Astrocyte (in vitro differentiated cells and primary cell): ENCODE results near the gene IFITM10. TPM values are rescaled to one million over a fixed set of nuclear protein-coding genes. Genes with fewer than 3 reads are reported as not detected.

ENCODE experiments used
- DNase-seq: peaks from one replicate; pipeline ENCODE4 v3.0.0-alpha.2; 2010; ENCODE audit warnings: low read depth
- FAIRE-seq: peaks from 2 replicates; lab custom pipeline; 2011; peaks lifted over from hg19 to GRCh38; lab: Jason Lieb, UNC
- H2AFZ ChIP-seq: 2 replicates; pipeline ENCODE4 v1.6.0; 2012; ENCODE audit warnings: low read depth, low read length, inconsistent platforms
- H3K27ac ChIP-seq: 2 replicates; pipeline ENCODE4 v1.5.1; 2011; ENCODE audit warnings: low read depth, low read length, inconsistent platforms
- H3K27me3 ChIP-seq: 2 replicates; pipeline ENCODE4 v1.6.0; 2011; ENCODE audit warnings: low read length, inconsistent platforms; ENCODE audit not compliant: insufficient read depth
- H3K36me3 ChIP-seq: 2 replicates; pipeline ENCODE4 v1.5.1; 2011; ENCODE audit warnings: low read length, inconsistent platforms; ENCODE audit not compliant: insufficient read depth
- H3K4me1 ChIP-seq: 2 replicates; pipeline ENCODE4 v1.5.1; 2011; ENCODE audit warnings: low read length, inconsistent platforms; ENCODE audit not compliant: insufficient read depth
- H3K4me2 ChIP-seq: 2 replicates; pipeline ENCODE4 v1.6.0; 2012; ENCODE audit warnings: low read length, inconsistent platforms
- H3K4me3 ChIP-seq: 2 replicates; pipeline ENCODE4 v1.5.1; 2011; ENCODE audit warnings: low read depth, mild to moderate bottlenecking, low read length, inconsistent platforms; ENCODE audit not compliant: insufficient read depth
- H3K79me2 ChIP-seq: 2 replicates; pipeline ENCODE4 v1.6.0; 2012; ENCODE audit warnings: mild to moderate bottlenecking, low read length, inconsistent platforms; ENCODE audit not compliant: insufficient read depth
- H3K9ac ChIP-seq: 2 replicates; pipeline ENCODE4 v1.6.0; 2012; ENCODE audit warnings: mild to moderate bottlenecking, low read length, inconsistent platforms
- H3K9me3 ChIP-seq: 2 replicates; pipeline ENCODE4 v1.5.1; 2012; ENCODE audit warnings: low read depth, mild to moderate bottlenecking, low read length, inconsistent platforms; ENCODE audit not compliant: insufficient read depth
- H4K20me1 ChIP-seq: 2 replicates; pipeline ENCODE4 v1.6.0; 2012; ENCODE audit warnings: low read length, inconsistent platforms; ENCODE audit not compliant: insufficient read depth
- H3K27ac Mint-ChIP-seq: one replicate; pipeline ENCODE4 v1.8.0; 2021; ENCODE audit warnings: mild to moderate bottlenecking, mixed read lengths; ENCODE audit not compliant: unreplicated experiment
- H3K27me3 Mint-ChIP-seq: one replicate; pipeline ENCODE4 v1.8.0; 2021; ENCODE audit warnings: low read depth, mixed read lengths; ENCODE audit not compliant: unreplicated experiment
- H3K36me3 Mint-ChIP-seq: one replicate; pipeline ENCODE4 v1.8.0; 2021; ENCODE audit warnings: low read depth, mixed read lengths; ENCODE audit not compliant: unreplicated experiment
- H3K4me1 Mint-ChIP-seq: one replicate; pipeline ENCODE4 v1.8.0; 2021; ENCODE audit warnings: low read depth, mixed read lengths; ENCODE audit not compliant: unreplicated experiment
- H3K4me3 Mint-ChIP-seq: one replicate; pipeline ENCODE4 v1.8.0; 2021; ENCODE audit warnings: mild to moderate bottlenecking, moderate library complexity, mixed read lengths; ENCODE audit not compliant: unreplicated experiment
- H3K9me3 Mint-ChIP-seq: one replicate; pipeline ENCODE4 v1.8.0; 2021; ENCODE audit warnings: mild to moderate bottlenecking, mixed read lengths; ENCODE audit not compliant: unreplicated experiment
- CTCF ChIP-seq: IDR thresholded peaks from 2 replicates; pipeline ENCODE4 v1.5.1; 2011; ENCODE audit warnings: low read depth, mild to moderate bottlenecking, inconsistent platforms, low read length, moderate library complexity; ENCODE audit not compliant: insufficient read depth
- EZH2 ChIP-seq: IDR thresholded peaks from 2 replicates; pipeline ENCODE4 v1.6.1; 2012; ENCODE audit warnings: mild to moderate bottlenecking, low read length, inconsistent platforms; ENCODE audit not compliant: insufficient read depth
- total RNA-seq: library from RNA; stranded (reverse); gene quantifications from 2 replicates; pipeline ENCODE4 v1.2.1, GENCODE V29; 2021

The IFITM10 gene
- total RNA-seq, 1 donor from 2014 or later: 2.0 TPM

GRCh38 chr11:1692708-1693326, 57.6 kb downstream of the IFITM10 start:
- TF ChIP-seq CTCF (no peak), EZH2 (no peak)
- FAIRE-seq: no peak
- Histone ChIP-seq H3K4me3 (no peak overlapping the region), H3K27ac (no peak overlapping the region), H4K20me1 (no peaks in the 10 kb centered on the region), H3K9me3 (no peaks in the 10 kb centered on the region), H3K9ac (no peak overlapping the region), H3K27me3 (peaks cover 3% of the 10 kb centered on the region), H2AFZ (no peak overlapping the region), H3K4me2 (peak overlapping the region; percentile 82), H3K36me3 (no peaks in the 10 kb centered on the region), H3K79me2 (no peaks in the 10 kb centered on the region), H3K4me1 (peaks cover 5% of the 10 kb centered on the region)
- Mint-ChIP-seq H3K27ac (no peak overlapping the region), H3K4me1 (peaks cover 2% of the 10 kb centered on the region), H3K36me3 (peaks cover 3% of the 10 kb centered on the region), H3K27me3 (peaks cover 63% of the 10 kb centered on the region), H3K9me3 (peaks cover 13% of the 10 kb centered on the region), H3K4me3 (no peak overlapping the region)
- DNase-seq: no peak

- FAIRE-seq (no peak), DNase-seq (no peak)
- Histone ChIP-seq H3K4me2 (no peak overlapping the region), H3K79me2 (no peaks in the 10 kb centered on the region), H3K4me3 (no peak overlapping the region), H3K27ac (no peak overlapping the region), H2AFZ (no peak overlapping the region), H3K36me3 (no peaks in the 10 kb centered on the region), H3K27me3 (no peaks in the 10 kb centered on the region), H3K9ac (no peak overlapping the region), H4K20me1 (no peaks in the 10 kb centered on the region), H3K9me3 (no peaks in the 10 kb centered on the region), H3K4me1 (peaks cover 5% of the 10 kb centered on the region)
- H3K4me3 Mint-ChIP-seq: no peak overlapping the region
- TF ChIP-seq CTCF (no peak), EZH2 (no peak)
- no peak overlapping the region for H3K27ac Mint-ChIP-seq
- H3K4me1 Mint-ChIP-seq: peaks cover 2% of the 10 kb centered on the region
- peaks cover 13% of the 10 kb centered on the region for H3K9me3 Mint-ChIP-seq
- H3K27me3 Mint-ChIP-seq: peaks cover 57% of the 10 kb centered on the region
- H3K36me3 Mint-ChIP-seq: peaks cover 3% of the 10 kb centered on the region
Observed at GRCh38 chr11:1691878-1692707, 58.3 kb downstream of the IFITM10 start.
